GM12864 (cell line): ENCODE data around the gene NELFB.

Experiments used
- DNase-seq: peaks from one replicate; pipeline ENCODE4 v3.0.0-alpha.2; 2011; ENCODE audit warnings: low read depth
- H3K4me3 ChIP-seq: 2 replicates; pipeline ENCODE4 v1.5.1; 2011; ENCODE audit warnings: mild to moderate bottlenecking, low read depth, low read length, control low read depth
- CTCF ChIP-seq: IDR thresholded peaks from 2 replicates; pipeline ENCODE4 v1.5.1; 2011; ENCODE audit warnings: low read depth, mild to moderate bottlenecking, moderate library complexity, low read length, control low read depth, inconsistent platforms; ENCODE audit errors: missing control alignments

The NELFB gene

DNA sequence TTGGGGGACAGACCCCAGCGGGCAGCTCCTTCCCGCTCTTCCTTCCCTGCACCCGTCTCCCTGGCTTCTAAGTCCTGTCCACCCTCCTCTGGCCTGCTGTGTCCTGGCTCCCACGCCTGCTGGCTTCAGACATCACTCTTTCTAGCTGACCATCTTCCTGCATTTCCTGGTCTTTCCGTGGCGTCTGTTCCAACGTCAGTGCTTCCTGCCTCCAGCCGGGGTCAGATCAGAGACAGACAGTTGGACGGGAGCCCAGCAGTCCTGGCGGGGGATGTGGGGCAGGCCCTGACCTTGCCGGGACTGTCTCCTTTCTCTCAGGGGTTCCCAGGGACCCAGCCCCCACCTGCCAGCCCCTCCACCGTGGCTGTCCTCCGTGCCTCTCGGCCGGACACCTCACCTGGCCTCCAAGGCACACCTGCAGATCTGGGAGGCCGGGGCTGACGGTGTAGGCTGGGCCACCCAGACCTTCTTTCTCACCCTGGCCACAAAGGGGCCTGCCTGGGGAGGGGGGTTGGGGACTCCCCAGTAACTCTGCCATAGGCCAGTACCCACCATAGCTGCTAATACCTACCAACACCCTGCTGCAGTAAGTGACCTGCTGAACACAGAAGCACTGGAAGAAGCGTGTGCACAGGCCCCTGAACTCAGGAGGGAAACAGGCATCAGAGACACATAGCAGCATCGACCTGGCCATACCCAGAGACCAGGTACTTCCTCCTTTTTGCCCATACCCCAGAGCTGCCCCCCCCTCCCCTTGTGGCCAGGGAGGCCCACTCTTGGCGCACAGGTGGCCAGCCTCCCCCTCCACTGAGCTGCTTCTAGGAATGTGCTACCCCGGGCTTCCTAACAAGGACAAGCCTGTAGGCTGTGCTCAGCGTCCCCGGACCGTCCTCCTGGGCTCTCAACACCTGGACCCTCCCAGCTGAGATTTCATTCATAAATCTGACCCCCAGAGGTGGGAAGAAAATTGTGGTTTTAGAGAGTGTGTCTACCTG is 41.8 kb downstream of the NELFB start:
- TF ChIP-seq CTCF = no peak
- H3K4me3 ChIP-seq = no peak overlapping the region
- no peak for DNase-seq

GRCh38 chr9:137297966-137298365 is 42.8 kb downstream of the NELFB start:
- DNase-seq = no peak
- TF ChIP-seq CTCF = no peak
- H3K4me3 ChIP-seq = no peak overlapping the region

- TF ChIP-seq CTCF = no peak
- DNase-seq = no peak
- no peak overlapping the region for H3K4me3 ChIP-seq
These were observed 43.5 kb downstream of the NELFB start for GRCh38 chr9:137298401-137299202.

DNA sequence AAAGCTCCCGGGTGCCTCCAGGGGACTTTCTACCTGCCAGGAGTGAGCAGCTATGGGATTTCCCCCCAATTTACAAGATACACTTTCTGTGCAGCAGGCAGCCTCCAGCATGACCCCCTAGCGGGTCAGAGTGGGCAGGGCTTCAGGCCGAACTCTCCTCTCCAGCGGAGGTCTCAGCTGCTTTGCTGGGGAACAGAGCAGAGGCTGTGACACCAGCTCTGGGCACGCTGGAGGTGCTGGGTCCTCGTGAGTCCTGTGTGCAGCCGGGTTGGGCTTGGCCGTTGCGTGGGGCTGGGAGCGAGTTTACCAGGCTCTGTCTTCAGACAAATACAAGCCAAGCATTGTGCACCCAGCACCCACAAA is 44.1 kb downstream of the NELFB start:
- TF ChIP-seq CTCF = no peak
- no peak overlapping the region for H3K4me3 ChIP-seq

DNA sequence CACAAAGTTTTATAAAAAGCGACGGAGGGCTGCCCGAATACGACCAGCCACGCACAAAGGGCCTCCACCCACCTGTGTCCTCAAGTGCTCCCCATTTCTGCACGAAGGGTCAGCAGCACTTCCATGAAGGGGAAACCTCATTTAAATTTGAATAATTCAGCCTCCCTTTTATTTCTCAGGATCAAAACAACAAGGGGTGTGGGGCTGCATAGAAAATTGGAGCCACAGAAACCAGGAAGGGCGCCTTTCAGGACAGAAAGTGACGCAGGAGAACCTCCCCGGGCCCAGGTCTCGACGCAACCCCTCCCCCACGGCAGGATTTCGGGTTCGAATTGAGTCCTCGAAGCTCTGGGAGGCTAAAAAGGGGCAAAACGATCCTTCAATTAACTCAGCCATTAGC is 44.8 kb downstream of the NELFB start:
- H3K4me3 ChIP-seq = no peak overlapping the region; the same call in 1 of the 2 replicates
- TF ChIP-seq CTCF = no peak

More for the DNA sequence above, 44.1 kb downstream of the NELFB start:
- no peak for DNase-seq

GRCh38 chr9:137300567-137301080 is 45.5 kb downstream of the NELFB start:
- H3K4me3 ChIP-seq = peak overlapping the region; percentile 37
- no peak for DNase-seq
- TF ChIP-seq CTCF = no peak

More for the DNA sequence above, 44.8 kb downstream of the NELFB start:
- DNase-seq = no peak
